Ascending aorta (tissue), 2 donors: ENCODE results near the gene ATP8A1. TPM values are rescaled to one million over a fixed set of nuclear protein-coding genes. Genes with fewer than 3 reads are reported as not detected.

Experiments used
- DNase-seq, 2 donors: peaks; one replicate each; pipeline ENCODE4 v3.0.0-alpha.2; 2019; ENCODE audit warnings: low spot score in 2 of 2
- H3K27ac ChIP-seq, 2 donors: fragments of 200-600 bp; sonication (generic); one replicate each; pipeline ENCODE4 v1.5.1; 2016 to 2017; ENCODE audit warnings: mild to moderate bottlenecking in 1 of 2
- H3K27me3 ChIP-seq: fragments of 200-600 bp; sonication (generic); one replicate; pipeline ENCODE4 v1.5.1; 2017
- H3K36me3 ChIP-seq, 2 donors: fragments of 200-600 bp; sonication (generic); one replicate each; pipeline ENCODE4 v1.5.1; 2016
- H3K4me1 ChIP-seq, 2 donors: fragments of 200-600 bp; sonication (generic); one replicate each; pipeline ENCODE4 v1.5.1; 2016 to 2017; ENCODE audit warnings: mild to moderate bottlenecking in 1 of 2
- H3K4me3 ChIP-seq, 2 donors: fragments of 200-600 bp; sonication (generic); one replicate each; pipeline ENCODE4 v1.5.1; 2016 to 2017; ENCODE audit warnings: mild to moderate bottlenecking in 1 of 2
- H3K9me3 ChIP-seq, 2 donors: fragments of 200-600 bp; sonication (generic); one replicate each; pipeline ENCODE4 v1.5.1; 2016
- intact Hi-C: fragments of 100-400 bp; cut with DNase I; formaldehyde crosslinking; loops from one replicate; pipeline ENCODE4 v1.15.1; 2023
- total RNA-seq: library from RNA; depleted of rRNA; stranded (reverse); fragments of >200 nt; gene quantifications from one replicate; pipeline ENCODE4 v1.1.0, GENCODE V29; 2016
- TF ChIP-seq, protein P1 (sequence below), 3 experiments: fragments of 200-600 bp in 2 of 3; fragments of 450-650 bp in 1 of 3; sonication (generic) in 2 of 3; IDR thresholded peaks; one replicate each; pipeline ENCODE4 v1.5.1; 2016 to 2019; ENCODE audit warnings: antibody characterized with exemption in 3 of 3, mild to moderate bottlenecking in 1 of 3, moderate library complexity in 1 of 3

Gene ATP8A1
- total RNA-seq, 1 donor from 2014 or later = 11.4 TPM

DNA sequence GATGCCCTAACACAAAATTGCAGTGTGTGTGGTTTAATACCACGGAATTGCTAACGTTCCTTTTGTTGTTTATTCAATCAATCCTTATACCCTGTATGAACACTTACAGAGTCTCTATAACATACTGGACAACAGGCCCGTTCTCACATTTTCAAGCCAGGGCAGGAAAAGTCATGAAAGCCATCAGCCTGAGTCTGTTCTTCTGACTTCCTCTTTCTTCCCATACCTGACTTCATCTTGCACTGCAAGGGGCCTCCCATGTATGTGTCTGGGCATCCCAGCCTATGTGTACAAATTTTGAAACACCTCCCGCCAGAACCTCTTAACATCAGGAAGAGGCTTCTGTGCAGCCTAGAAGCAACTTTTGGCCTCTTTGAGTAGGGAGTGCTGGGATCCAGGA lies 264.5 kb downstream of the ATP8A1 start:
- Histone ChIP-seq H3K4me3 (no peak overlapping the region), H3K27ac (no peak overlapping the region), H3K27me3 (no peaks in the 10 kb centered on the region), H3K9me3 (no peaks in the 10 kb centered on the region), H3K4me1 (peaks cover 0 to 2% of the 10 kb centered on the region in 2 donors), H3K36me3 (no peaks in the 10 kb centered on the region)
- DNase-seq = no peak
- intact Hi-C loops = loop anchor here (10.0 kb wide), 1 partner anchor 1548 kb away; no protein-coding TSS in a partner anchor
- TF ChIP-seq, protein P1, sequence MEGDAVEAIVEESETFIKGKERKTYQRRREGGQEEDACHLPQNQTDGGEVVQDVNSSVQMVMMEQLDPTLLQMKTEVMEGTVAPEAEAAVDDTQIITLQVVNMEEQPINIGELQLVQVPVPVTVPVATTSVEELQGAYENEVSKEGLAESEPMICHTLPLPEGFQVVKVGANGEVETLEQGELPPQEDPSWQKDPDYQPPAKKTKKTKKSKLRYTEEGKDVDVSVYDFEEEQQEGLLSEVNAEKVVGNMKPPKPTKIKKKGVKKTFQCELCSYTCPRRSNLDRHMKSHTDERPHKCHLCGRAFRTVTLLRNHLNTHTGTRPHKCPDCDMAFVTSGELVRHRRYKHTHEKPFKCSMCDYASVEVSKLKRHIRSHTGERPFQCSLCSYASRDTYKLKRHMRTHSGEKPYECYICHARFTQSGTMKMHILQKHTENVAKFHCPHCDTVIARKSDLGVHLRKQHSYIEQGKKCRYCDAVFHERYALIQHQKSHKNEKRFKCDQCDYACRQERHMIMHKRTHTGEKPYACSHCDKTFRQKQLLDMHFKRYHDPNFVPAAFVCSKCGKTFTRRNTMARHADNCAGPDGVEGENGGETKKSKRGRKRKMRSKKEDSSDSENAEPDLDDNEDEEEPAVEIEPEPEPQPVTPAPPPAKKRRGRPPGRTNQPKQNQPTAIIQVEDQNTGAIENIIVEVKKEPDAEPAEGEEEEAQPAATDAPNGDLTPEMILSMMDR (IDR thresholded peaks at IDR 0.05) = no peak

- DNase-seq = no peak
- H3K9me3 ChIP-seq = no peaks in the 10 kb centered on the region
- intact Hi-C loops = loop anchor here (10.0 kb wide), 1 partner anchor 1547 kb away; no protein-coding TSS in a partner anchor
These were observed 264.9 kb downstream of the ATP8A1 start for GRCh38 chr4:42391981-42392380.

GRCh38 chr4:42391355-42391664 lies 265.6 kb downstream of the ATP8A1 start:
- no peaks in the 10 kb centered on the region for H3K36me3 ChIP-seq
- intact Hi-C loops = loop anchor here (10.0 kb wide), 1 partner anchor 1547 kb away; no protein-coding TSS in a partner anchor
- no peak overlapping the region for H3K27ac ChIP-seq
- DNase-seq = no peak
- TF ChIP-seq, protein P1 (IDR thresholded peaks at IDR 0.05) = no peak
- H3K4me1 ChIP-seq = no peaks in the 10 kb centered on the region
- no peaks in the 10 kb centered on the region for H3K27me3 ChIP-seq
- H3K4me3 ChIP-seq = no peak overlapping the region
- no peaks in the 10 kb centered on the region for H3K9me3 ChIP-seq

More at GRCh38 chr4:42391981-42392380, 264.9 kb downstream of the ATP8A1 start:
- peaks cover 0 to 2% of the 10 kb centered on the region in 2 donors for H3K4me1 ChIP-seq
- no peak overlapping the region for H3K4me3 ChIP-seq
- no peak overlapping the region for H3K27ac ChIP-seq
- TF ChIP-seq, protein P1 (IDR thresholded peaks at IDR 0.05) = no peak
- H3K36me3 ChIP-seq = no peaks in the 10 kb centered on the region
- H3K27me3 ChIP-seq = no peaks in the 10 kb centered on the region

DNA sequence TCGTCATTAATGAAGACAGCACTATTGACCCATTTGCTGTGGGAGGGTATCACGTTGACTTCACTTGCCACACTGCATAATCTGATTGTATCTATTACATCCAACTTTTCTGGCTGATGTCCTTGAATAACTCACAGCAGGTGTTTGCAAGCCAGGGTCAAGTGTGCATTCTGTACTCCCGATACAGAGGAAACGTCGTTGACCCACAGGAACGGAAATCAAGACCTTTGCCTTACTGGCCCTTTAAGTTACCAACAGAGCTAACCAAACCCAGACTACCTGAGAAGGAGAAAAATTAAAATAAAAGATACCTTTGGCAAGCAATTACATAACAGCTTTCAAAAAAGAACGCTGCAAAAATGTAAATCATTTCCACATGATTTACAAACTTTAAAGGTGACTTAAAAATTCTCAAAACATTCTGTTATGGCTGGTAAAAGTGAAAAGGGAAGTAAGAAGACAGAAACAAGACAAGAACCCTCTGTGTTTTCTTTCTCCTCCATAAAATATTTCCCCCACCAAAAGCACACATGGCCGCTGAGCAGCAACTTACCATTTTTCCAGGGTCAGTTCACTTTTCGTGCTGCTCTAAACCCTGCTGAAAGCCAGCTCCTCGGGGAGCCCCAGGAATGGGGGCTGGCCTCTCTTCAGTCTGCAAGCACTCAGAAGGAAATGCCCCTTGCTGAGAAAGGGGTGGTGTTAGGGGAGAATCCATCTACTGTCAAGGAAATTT lies 266.1 kb downstream of the ATP8A1 start:
- Histone ChIP-seq H3K4me1 (no peaks in the 10 kb centered on the region), H3K9me3 (no peaks in the 10 kb centered on the region), H3K27ac (no peak overlapping the region), H3K36me3 (no peaks in the 10 kb centered on the region), H3K4me3 (no peak overlapping the region), H3K27me3 (no peaks in the 10 kb centered on the region)
- DNase-seq = no peak
- TF ChIP-seq, protein P1 (IDR thresholded peaks at IDR 0.05) = no peak
- intact Hi-C loops = loop anchor here (10.0 kb wide), 1 partner anchor 1546 kb away; no protein-coding TSS in a partner anchor

- TF ChIP-seq, protein P1 (IDR thresholded peaks at IDR 0.05) = no peak
- no peak for DNase-seq
- Histone ChIP-seq H3K27me3 (no peaks in the 10 kb centered on the region), H3K36me3 (no peaks in the 10 kb centered on the region), H3K4me1 (no peaks in the 10 kb centered on the region), H3K9me3 (no peaks in the 10 kb centered on the region), H3K4me3 (no peak overlapping the region), H3K27ac (no peak overlapping the region)
- intact Hi-C loops = no loop called here
These were observed 271.4 kb downstream of the ATP8A1 start for GRCh38 chr4:42385516-42385915.
